Measurements from ENCODE around the gene CYB5R3.

The CYB5R3 gene

GRCh38 chr22:42649246-42650099, at the start of gene CYB5R3:
CYB5R3 (minus strand) TSS chr22:42649392; CDS start chr22:42649315, 77 bp downstream.
- CTCF ChIA-PET, result interaction anchor here (1.2 to 2.7 kb wide), 3 partner anchors 12 to 218 kb away, joined by 3 to 13 read pairs (median 10); no protein-coding TSS in a partner anchor
- POLR2A ChIA-PET, result interaction anchor here (0.5 to 1.8 kb wide), 6 partner anchors 9 to 1378 kb away, joined by 3 to 17 read pairs (median 4); partner anchors contain the start of gene POLDIP3
- DNase-seq (ENCODE audit: extremely low spot score), result peak; percentile 95
- TF ChIP-seq CTCF (IDR thresholded peaks at IDR 0.05; ENCODE audit: control extremely low read depth, extremely low read depth, low read depth, missing control alignments), result no peak

GRCh38 chr22:42697542-42698013, 48.4 kb upstream of the CYB5R3 start:
- ChIA-PET POLR2A (no interaction called here), CTCF (interaction anchor here (1.2 kb wide), 1 partner anchor 77 kb away, joined by 3 read pairs; no protein-coding TSS in a partner anchor)
- DNase-seq (ENCODE audit: extremely low spot score), result no peak
- no peak for TF ChIP-seq CTCF (IDR thresholded peaks at IDR 0.05; ENCODE audit: control extremely low read depth, extremely low read depth, low read depth, missing control alignments)

GRCh38 chr22:42696331-42696967, 47.3 kb upstream of the CYB5R3 start:
- ChIA-PET POLR2A (no interaction called here), CTCF (no interaction called here)
- DNase-seq (ENCODE audit: extremely low spot score), result no peak
- TF ChIP-seq CTCF (IDR thresholded peaks at IDR 0.05; ENCODE audit: control extremely low read depth, extremely low read depth, low read depth, missing control alignments), result no peak

DNA sequence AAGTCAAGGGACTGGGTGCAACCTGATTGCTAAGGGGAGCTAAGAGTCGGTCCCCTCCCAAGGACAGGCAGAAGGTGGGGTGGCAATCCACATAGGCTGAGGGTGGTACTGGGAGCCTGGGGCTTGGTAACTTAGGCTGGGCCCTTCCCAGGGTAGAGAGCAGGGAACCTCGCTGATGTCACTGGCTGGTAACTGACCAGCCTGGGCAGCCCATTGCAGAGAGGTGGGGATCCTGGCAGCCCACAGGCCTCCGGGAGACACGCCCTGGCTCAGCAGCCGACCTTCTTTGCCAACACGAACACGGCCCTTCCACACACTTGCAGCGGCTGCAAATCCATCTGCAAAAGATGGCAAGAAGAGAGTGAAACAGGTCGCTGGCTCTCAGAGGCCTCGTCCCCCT, 46.1 kb upstream of the CYB5R3 start:
- no peak for DNase-seq (ENCODE audit: extremely low spot score)
- no peak for TF ChIP-seq CTCF (IDR thresholded peaks at IDR 0.05; ENCODE audit: control extremely low read depth, extremely low read depth, low read depth, missing control alignments)
- POLR2A ChIA-PET, result no interaction called here
- CTCF ChIA-PET, result no interaction called here

DNA sequence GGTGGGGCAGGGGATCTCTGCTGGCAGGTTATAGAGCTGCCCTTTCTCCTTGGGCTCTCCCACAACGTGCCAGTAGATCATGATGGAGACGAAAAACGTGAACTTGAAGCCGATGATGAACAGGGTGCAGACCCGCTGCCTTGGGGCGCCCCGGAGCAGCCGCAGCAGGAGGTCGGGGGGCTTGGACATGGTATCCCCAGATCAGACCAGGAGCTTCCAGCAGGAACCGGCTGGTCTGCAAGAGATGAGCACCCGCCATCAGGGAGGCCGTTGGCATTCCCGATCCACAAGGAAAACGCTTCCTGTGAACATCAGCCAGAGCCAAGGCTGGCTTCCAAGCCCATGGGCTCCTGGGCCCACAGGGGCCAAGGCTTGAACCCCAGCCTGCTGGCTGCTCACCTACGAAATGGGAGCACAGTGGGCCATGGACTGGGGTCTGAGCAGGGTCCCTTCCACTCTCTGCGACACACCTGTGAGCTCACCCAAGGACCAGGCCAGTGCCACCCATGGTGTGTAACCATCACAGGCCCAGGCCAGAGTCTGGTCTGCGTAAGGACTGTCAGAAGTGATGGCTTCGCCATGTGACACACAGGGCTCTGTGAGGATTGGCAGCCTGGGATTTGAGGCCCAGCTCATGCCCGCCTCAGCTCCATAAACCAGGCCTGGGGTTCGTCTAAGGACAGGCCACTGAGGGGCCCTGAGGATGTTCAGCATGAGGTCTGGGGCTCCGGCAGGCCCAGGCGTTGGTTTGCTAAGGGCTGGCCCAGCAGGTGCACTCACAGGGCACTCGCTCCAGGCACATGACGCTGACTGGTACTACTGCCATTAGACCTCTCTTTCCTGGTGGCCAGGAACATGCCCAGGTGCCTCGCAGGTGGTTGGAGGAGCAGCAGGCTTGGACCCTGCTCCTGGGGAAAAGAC, 44.8 kb upstream of the CYB5R3 start:
- ChIA-PET CTCF (no interaction called here), POLR2A (no interaction called here)
- no peak for DNase-seq (ENCODE audit: extremely low spot score)
- TF ChIP-seq CTCF (IDR thresholded peaks at IDR 0.05; ENCODE audit: control extremely low read depth, extremely low read depth, low read depth, missing control alignments), result no peak
